Ramos (cell line): ENCODE data around the gene PRPF6.
"Not testable (repeated sequence)": the region's sequence is repeated elsewhere in the genome, so short reads cannot be mapped to it uniquely, and the experiment has no call there.

ENCODE experiments used
- in situ Hi-C: fragments of 300-500 bp; cut with MboI; formaldehyde crosslinking; loops from one replicate; pipeline ENCODE4 v1.14.3; 2022; ENCODE audit warnings: low sequenced_read_pairs; ENCODE audit not compliant: unreplicated experiment

Gene PRPF6

GRCh38 chr20:63972312-63973159, 8.4 kb upstream of the PRPF6 start:
- in situ Hi-C loops, result no loop called here

DNA sequence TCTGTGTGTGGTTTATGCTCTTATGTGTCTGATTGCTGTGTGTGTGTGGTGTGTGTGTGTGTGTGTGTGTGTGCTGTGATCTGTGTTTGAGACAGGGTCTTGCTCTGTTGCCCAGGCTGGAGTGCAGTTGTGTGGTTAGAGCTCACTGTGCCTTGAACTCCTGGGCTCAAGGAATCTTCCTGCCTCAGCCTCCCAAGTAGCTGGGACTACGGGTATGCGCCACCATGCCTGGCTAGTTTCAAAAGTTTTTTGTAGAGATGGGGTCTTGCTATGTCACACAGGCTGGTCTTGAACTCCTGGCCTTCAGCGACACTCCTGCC, 7.8 kb upstream of the PRPF6 start:
- in situ Hi-C loops, result no loop called here

GRCh38 chr20:63973636-63974401, 7.1 kb upstream of the PRPF6 start:
- in situ Hi-C loops, result no loop called here

GRCh38 chr20:63974402-63975200, 6.3 kb upstream of the PRPF6 start:
- in situ Hi-C loops, result no loop called here

DNA sequence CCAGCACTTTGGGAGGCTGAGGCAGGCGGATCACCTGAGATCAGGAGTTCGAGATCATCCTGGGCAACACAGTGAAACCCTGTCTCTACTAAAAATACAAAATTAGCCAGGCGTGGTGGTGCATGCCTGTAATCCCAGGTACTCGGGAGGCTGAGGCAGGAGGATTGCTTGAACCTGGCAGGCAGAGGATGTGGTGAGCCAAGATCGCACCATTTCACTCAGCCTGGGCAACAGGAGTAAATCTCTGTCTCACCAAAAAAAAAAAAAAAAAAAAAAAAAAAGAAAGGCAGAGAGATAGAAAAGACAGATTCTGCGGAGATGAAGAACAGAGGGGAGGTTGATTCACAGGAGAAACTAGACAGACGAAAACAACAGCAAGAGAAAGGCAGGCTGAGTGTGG, 4.4 kb upstream of the PRPF6 start:
- in situ Hi-C loops, result not testable (repeated sequence)

GRCh38 chr20:63976980-63977738, 3.8 kb upstream of the PRPF6 start:
- in situ Hi-C loops, result no loop called here

GRCh38 chr20:63977739-63978276, 3.1 kb upstream of the PRPF6 start:
- in situ Hi-C loops, result no loop called here

DNA sequence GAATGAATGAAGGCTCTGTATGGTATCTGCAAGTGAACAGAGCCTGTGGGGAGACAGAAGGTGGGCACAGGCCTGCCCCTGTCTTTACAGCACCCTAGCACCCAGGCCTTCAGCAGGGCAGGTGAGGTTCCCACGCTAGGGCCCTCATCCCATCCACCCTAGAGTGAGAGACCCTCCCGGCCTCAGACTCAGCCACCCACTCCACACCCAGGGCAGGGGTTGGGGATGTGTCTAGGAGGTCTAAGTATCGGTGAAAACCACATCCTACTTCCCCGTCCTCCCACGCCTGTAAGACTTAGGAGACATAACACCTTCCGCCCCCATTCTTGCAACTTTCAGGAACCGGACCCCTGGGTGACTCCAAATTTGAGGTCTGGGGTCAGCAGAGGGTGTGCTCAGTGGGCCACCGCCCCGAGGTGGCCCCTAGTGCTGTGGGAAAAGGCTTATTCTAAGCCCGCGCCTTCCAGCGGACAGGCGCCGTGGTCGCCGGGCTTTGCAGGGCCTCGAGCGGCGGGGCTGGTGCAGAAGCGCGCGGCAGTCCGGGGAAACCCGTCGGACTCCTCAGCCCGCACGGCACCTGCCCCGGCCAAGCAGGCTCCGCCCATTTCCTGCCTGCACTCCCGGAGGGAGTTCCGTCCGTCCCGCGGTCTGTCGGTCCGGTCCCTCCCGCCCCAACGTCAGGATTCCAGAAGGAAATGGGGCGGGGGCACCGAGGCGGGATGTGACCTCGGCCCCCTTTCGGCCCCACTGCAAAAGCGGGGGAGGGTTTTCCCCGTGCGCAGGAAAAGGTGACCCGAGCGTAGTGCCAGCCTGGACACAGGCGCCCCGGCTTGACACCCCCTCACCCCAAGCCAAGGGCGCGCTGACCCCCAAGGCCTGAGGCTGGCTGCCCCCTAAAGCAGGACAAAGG, 2.4 kb upstream of the PRPF6 start:
- in situ Hi-C loops, result no loop called here

DNA sequence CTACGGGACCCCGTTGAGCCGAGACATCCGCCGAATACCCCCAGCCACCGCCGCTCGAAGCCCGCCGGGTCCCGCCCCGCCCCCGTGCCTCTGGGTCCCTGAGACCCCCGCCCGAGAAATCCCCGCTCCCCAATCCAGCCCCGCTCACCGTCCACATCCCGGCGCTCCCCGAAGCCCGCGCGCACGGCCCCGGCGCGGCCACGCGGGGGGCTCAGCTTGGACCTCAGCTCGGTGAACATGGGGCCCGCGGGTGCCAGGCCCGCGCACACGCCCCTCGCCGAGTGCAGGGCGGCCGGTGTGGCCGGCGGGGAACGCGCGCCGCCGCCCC, 1.7 kb upstream of the PRPF6 start:
- in situ Hi-C loops, result no loop called here

DNA sequence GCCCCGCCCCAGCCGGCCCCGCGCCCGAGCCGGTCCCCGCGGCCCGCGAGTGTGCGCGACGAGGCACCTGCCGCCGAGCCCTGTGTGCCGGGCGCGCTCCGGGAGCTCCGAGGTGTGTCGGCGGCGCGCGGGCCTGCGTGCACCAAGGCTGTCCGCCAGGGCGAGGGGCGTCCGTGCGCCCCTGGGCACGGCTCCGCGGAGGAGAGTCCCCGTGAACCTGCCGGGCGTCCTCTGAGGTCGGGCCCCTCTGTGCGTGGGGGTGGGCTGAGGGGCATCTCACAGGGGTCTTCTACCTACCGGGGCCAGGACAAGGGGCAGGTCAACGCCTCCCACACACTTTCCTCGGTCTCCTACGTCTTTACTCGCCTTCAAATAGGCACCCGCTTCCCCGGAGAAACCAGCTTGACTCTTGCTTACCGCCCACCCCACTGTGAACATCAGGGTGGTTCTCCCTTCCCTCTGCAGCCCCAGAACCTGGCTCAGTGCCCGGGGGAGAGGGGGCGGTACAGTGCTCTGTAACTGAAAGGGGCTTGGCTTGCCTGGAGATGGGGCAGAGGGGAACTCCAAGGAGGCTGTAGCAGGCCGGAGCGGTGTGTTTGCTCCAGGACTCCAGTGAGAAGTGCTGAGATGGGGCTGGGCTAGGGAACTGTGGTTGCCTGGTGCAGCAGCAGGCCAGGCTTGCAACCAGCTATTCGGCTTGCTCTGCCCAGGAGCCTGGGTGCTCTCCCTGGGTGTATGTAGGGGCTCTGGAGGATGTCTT, 1.2 kb upstream of the PRPF6 start, which contains the start of gene SAMD10:
SAMD10 (minus strand) TSS at position 86 of the 760 bp plus-strand sequence. CDS start 175 bp downstream, outside the sequence.
- in situ Hi-C loops, result no loop called here

- in situ Hi-C loops, result no loop called here
Observed at GRCh38 chr20:63980317-63980805, 571 bp upstream of the PRPF6 start.

DNA sequence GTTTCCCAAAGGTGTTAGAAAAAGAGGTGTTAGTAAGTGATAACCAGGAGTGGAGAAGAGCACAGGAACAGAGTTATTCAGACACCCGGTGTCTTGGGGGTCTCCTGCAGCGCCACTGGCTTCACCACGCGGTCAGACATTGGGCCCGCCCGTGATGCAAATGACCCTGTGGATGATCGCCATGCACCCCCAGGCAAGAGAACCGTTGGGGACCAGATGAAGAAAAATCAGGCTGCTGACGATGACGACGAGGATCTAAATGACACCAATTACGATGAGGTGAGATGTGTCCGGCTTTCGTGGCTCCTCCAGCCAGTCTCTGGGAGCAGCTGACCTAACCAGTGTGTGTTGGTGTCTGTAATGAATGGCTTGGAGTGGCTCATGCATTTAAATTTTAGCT, 2.0 kb downstream of the PRPF6 start:
- in situ Hi-C loops, result no loop called here

DNA sequence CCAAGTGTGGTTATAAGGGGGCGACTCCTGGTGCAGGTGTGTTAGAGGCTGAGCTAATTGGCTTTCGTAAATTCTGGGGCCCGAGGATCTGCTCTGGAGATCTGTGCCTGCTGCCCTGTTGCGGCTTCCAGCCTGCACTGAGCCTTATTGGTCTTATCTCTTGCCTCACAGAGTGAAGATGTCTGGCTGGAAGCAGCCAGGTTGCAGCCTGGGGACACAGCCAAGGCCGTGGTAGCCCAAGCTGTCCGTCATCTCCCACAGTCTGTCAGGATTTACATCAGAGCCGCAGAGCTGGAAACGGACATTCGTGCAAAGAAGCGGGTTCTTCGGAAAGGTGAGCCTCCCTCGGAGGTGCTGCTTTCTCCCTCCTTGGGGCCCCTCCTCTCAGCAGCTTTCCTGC, 20.0 kb downstream of the PRPF6 start:
- in situ Hi-C loops, result no loop called here

GRCh38 chr20:64001607-64002011, 20.7 kb downstream of the PRPF6 start:
- in situ Hi-C loops, result no loop called here

GRCh38 chr20:64003960-64004725, 23.2 kb downstream of the PRPF6 start:
- in situ Hi-C loops, result no loop called here

DNA sequence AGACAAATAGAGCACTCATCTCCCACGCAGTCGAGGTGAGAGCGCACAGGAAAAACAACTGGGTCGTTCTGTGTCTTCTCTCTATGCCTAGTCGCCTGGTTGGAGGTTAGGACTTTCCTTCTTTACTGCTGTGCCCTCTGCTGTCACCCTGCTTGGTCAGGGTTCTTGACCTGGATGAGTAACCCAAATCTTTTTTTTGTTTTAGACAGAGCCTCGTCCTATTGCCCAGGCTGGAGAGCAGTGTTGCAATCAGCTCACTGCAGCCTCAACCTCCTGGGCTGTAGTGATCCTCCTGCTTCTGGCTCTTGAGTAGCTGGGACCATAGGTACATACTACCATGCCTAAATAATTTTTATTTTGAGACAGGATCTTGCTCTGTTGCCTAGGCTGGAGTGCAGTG, 24.5 kb downstream of the PRPF6 start:
- in situ Hi-C loops, result no loop called here

GRCh38 chr20:64006490-64006889, 25.6 kb downstream of the PRPF6 start:
- in situ Hi-C loops, result no loop called here
